Limb (tissue), 2 donors: ENCODE measurements around the gene KRTAP20-3.

Experiments used
- DNase-seq, 2 donors: peaks; one replicate each; pipeline ENCODE4 v3.0.0-alpha.2; 2016; ENCODE audit errors: extremely low spot score in 2 of 2

The KRTAP20-3 gene

DNA sequence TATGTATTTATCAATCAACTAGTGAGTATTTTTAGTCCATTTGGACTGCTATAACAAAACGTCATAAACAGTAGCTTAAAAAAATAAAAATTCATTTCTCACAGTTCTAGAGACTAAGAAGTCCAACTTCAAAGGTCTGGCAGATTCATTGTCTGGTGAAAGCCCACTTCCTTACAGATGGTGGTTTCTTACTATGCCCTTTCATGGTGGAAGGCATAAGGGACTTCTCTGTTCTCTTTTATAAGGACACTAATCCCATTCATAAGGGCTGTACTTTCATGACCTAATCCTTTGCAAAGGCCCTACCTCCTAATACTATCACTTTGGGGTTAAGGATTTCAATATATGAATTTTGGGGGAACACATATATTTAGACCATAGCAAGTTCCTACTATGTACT, 37.9 kb downstream of the KRTAP20-3 start:
- no peak for DNase-seq

DNA sequence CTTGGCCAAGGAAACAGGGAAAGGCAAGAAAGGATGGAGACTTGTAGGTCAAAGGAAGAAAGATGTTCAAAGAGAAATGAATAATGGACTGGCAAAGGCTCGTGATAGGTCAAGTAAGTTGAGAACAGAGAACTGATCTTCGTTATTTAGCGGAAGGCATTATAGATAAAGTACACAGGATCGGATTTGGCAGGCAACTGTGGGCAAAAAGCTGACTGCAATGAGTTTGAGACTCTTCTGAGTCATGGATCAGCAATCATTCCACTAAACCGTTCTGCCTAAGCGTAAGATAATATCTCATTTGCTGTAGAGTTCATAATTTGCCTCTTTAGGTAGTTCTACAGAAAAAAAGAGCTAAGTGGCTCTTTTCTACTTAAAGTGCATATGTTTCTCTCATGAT, 41.8 kb downstream of the KRTAP20-3 start:
- DNase-seq = no peak

- DNase-seq = no peak
These were observed 47.2 kb downstream of the KRTAP20-3 start for GRCh38 chr21:30689822-30690221.
